Measurements from ENCODE around the gene BLOC1S1.

BLOC1S1 gene

GRCh38 chr12:55715833-55716581 is at the start of gene BLOC1S1:
BLOC1S1 (plus strand) TSS chr12:55716046; CDS start chr12:55716052, 6 bp downstream.
- H3K4me3 ChIP-seq (replicated peaks; ENCODE audit: low read depth, low read length) = peak within 1 kb of the TSS; percentile 70
- no peak for TF ChIP-seq CTCF (IDR thresholded peaks at IDR 0.05; ENCODE audit: low read depth, low read length, missing control alignments)
- DNase-seq (ENCODE audit: extremely low read depth, low read depth) = peak; percentile 76

GRCh38 chr12:55666508-55666907 is 49.3 kb upstream of the BLOC1S1 start:
- no peak for TF ChIP-seq CTCF (IDR thresholded peaks at IDR 0.05; ENCODE audit: low read depth, low read length, missing control alignments)
- no peak for DNase-seq (ENCODE audit: extremely low read depth, low read depth)
- no peak overlapping the region for H3K4me3 ChIP-seq (replicated peaks; ENCODE audit: low read depth, low read length)

GRCh38 chr12:55670276-55670675 is 45.6 kb upstream of the BLOC1S1 start:
- no peak for TF ChIP-seq CTCF (IDR thresholded peaks at IDR 0.05; ENCODE audit: low read depth, low read length, missing control alignments)
- no peak overlapping the region for H3K4me3 ChIP-seq (replicated peaks; ENCODE audit: low read depth, low read length)
- no peak for DNase-seq (ENCODE audit: extremely low read depth, low read depth)

GRCh38 chr12:55671746-55672145 is 44.1 kb upstream of the BLOC1S1 start:
- no peak for DNase-seq (ENCODE audit: extremely low read depth, low read depth)
- no peak overlapping the region for H3K4me3 ChIP-seq (replicated peaks; ENCODE audit: low read depth, low read length)
- TF ChIP-seq CTCF (IDR thresholded peaks at IDR 0.05; ENCODE audit: low read depth, low read length, missing control alignments) = no peak

GRCh38 chr12:55673638-55674037 is 42.2 kb upstream of the BLOC1S1 start:
- DNase-seq (ENCODE audit: extremely low read depth, low read depth) = no peak
- TF ChIP-seq CTCF (IDR thresholded peaks at IDR 0.05; ENCODE audit: low read depth, low read length, missing control alignments) = no peak
- no peak overlapping the region for H3K4me3 ChIP-seq (replicated peaks; ENCODE audit: low read depth, low read length)

GRCh38 chr12:55675666-55676065 is 40.2 kb upstream of the BLOC1S1 start:
- H3K4me3 ChIP-seq (replicated peaks; ENCODE audit: low read depth, low read length) = no peak overlapping the region
- DNase-seq (ENCODE audit: extremely low read depth, low read depth) = no peak
- TF ChIP-seq CTCF (IDR thresholded peaks at IDR 0.05; ENCODE audit: low read depth, low read length, missing control alignments) = no peak

GRCh38 chr12:55676707-55677106 is 39.1 kb upstream of the BLOC1S1 start:
- DNase-seq (ENCODE audit: extremely low read depth, low read depth) = no peak
- TF ChIP-seq CTCF (IDR thresholded peaks at IDR 0.05; ENCODE audit: low read depth, low read length, missing control alignments) = no peak
- H3K4me3 ChIP-seq (replicated peaks; ENCODE audit: low read depth, low read length) = no peak overlapping the region

All from HFF-Myc (cell line).